Stimulated activated naive CD8-positive, alpha-beta T cell treated with anti-CD3 and anti-CD28 coated beads, Interleukin-15, Interleukin-2, amounts not matched to agents 100 ng/mL and 50 ng/mL, for 24 hours (primary cell): Measurements from ENCODE around the gene GMIP.
A peak's percentile ranks its signal among the peaks of the same experiment; 100 is the strongest.

Experiments used
- H3K27ac Mint-ChIP-seq: one replicate; pipeline ENCODE4 v1.8.0; 2021; ENCODE audit warnings: mild to moderate bottlenecking, mixed read lengths
- H3K27me3 Mint-ChIP-seq: one replicate; pipeline ENCODE4 v1.8.0; 2021; ENCODE audit warnings: mixed read lengths
- H3K36me3 Mint-ChIP-seq: one replicate; pipeline ENCODE4 v1.8.0; 2021; ENCODE audit warnings: low read depth, mixed read lengths
- H3K4me1 Mint-ChIP-seq: one replicate; pipeline ENCODE4 v1.8.0; 2021; ENCODE audit warnings: low read depth, mixed read lengths
- H3K4me3 Mint-ChIP-seq: one replicate; pipeline ENCODE4 v1.8.0; 2021; ENCODE audit warnings: mild to moderate bottlenecking, mixed read lengths
- H3K9me3 Mint-ChIP-seq: one replicate; pipeline ENCODE4 v1.8.0; 2021; ENCODE audit warnings: mixed read lengths

GMIP gene

DNA sequence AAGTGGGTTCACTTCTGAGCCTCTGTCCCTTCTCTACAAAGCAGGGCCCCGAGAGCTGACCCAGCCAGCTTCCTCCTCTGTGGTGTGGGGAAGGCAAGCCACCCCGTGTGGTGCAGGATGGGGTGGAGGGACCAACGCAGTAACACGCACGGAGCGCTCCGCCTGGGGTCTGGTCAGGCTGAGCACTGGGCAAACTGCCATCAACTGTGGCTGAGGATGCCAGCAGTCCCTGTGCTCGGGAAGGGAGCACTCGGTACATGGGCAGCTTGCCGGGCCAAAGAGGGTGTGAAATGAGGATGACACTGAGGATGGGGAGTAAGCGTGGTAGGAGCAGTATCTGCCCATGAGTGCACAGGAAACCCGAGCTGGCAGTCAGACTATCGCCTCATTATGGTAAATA, 7.6 kb upstream of the GMIP start:
- Mint-ChIP-seq H3K27me3 (no peaks in the 10 kb centered on the region), H3K36me3 (peaks cover 42% of the 10 kb centered on the region), H3K4me1 (no peaks in the 10 kb centered on the region), H3K27ac (no peak overlapping the region), H3K4me3 (no peak overlapping the region), H3K9me3 (no peaks in the 10 kb centered on the region)

DNA sequence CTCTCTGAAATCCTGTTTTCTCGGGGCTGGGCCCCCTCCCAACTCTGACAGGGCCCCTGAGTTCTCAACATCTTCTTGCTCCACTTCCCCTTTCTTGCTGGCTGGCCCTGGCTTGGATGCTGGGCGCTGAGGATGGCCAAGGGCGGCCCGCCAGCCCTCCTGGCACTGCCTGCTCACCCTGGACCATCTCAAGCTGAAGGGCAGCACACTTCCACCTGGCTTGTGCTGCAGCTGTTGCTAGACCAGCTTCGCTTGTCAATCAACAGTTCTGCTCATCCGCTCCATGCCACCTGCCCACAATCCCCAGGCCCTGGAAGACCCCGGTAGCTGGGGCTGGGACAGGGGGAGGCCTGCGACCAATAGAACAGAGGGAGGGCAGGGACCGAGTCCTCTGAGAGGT, 6.9 kb upstream of the GMIP start:
- peaks cover 39% of the 10 kb centered on the region for H3K36me3 Mint-ChIP-seq
- no peaks in the 10 kb centered on the region for H3K4me1 Mint-ChIP-seq
- H3K27me3 Mint-ChIP-seq, result no peaks in the 10 kb centered on the region
- no peak overlapping the region for H3K4me3 Mint-ChIP-seq
- H3K27ac Mint-ChIP-seq, result no peak overlapping the region
- H3K9me3 Mint-ChIP-seq, result no peaks in the 10 kb centered on the region

DNA sequence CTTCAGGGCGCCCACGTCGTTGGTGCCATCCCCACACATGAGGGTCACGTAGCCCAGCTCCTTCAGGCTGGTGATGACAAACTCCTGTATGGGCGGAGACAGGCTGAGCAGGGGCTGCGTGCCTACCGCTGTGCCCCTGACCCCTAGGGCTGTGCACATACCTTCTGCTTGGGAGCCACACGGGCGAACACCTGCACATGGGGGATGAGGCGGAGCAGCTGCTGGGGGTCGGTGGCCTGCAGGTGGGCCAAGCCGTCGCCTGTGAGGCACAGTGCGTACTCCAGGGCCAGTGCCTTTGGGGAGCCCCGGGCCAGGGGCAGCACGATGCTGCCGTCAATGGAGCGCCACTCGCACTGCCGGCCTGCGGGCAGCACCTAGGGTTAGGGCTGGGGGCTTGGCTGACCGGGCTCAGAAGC, 6.1 kb upstream of the GMIP start:
- no peak overlapping the region for H3K4me3 Mint-ChIP-seq
- no peaks in the 10 kb centered on the region for H3K27me3 Mint-ChIP-seq
- no peaks in the 10 kb centered on the region for H3K9me3 Mint-ChIP-seq
- no peak overlapping the region for H3K27ac Mint-ChIP-seq
- no peaks in the 10 kb centered on the region for H3K4me1 Mint-ChIP-seq
- peaks cover 36% of the 10 kb centered on the region for H3K36me3 Mint-ChIP-seq

DNA sequence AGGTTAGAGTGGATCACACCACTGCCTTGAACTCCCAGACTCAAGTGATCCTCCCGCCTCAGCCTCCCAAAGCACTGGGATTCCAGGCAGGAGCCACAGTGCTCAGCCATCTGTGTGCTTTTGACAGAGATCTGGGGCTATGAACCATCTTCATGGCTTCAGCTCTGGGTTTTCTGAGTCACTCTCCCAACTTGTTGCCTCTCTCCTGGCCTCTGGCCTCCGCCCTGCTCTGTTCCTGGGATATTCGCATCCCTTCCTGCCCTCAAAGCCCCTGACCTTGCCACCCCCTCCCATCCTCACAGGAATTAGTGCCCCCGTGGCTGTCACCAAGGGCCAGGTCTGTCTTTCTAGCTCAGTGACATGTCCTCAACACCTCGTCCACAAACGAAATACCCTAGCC, 5.7 kb upstream of the GMIP start:
- H3K9me3 Mint-ChIP-seq, result no peaks in the 10 kb centered on the region
- H3K27me3 Mint-ChIP-seq, result no peaks in the 10 kb centered on the region
- H3K27ac Mint-ChIP-seq, result no peak overlapping the region
- no peaks in the 10 kb centered on the region for H3K4me1 Mint-ChIP-seq
- H3K36me3 Mint-ChIP-seq, result peaks cover 37% of the 10 kb centered on the region
- H3K4me3 Mint-ChIP-seq, result no peak overlapping the region

DNA sequence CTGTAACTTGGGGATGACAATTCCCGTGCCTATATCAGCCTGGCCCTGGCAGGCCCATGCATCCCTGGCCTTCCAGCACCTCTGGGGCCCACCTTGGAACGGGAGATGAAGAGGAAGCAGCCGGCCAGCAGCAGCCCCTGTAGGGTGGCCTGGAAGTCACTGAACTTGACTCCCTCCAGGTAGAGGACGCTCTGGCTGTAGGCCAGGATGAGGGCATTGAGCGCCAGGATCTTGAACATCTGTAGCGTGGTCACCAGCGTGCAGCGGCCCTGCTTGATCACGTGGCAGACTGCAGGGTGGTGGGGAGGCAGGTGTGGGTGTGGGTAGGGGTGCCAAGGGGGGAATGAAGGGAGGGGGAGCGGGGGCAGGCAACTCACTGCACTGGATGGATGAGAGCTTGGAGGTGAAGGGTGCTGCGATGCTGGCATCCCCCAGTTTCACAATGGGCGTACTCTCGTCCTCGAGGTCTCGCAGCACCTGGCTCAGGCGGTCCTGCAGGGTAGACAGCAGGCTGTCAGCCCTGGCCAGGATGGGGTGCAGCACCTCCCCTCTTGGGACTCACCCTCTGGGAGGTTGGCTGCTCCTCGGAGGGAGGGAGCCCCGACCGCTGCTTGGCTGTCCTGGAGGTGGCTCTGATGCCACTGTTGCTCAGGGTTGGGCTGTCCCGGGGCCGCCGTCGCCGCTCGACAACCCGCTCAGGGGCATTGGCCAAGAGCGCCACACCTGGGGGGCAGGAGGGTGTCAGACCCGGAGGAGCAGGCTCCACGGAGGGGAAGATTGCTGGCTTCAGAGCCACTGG, 3.8 kb upstream of the GMIP start:
- Mint-ChIP-seq H3K4me1 (peaks cover 7% of the 10 kb centered on the region), H3K27ac (no peak overlapping the region), H3K36me3 (peaks cover 29% of the 10 kb centered on the region), H3K27me3 (no peaks in the 10 kb centered on the region), H3K4me3 (no peak overlapping the region), H3K9me3 (no peaks in the 10 kb centered on the region)

DNA sequence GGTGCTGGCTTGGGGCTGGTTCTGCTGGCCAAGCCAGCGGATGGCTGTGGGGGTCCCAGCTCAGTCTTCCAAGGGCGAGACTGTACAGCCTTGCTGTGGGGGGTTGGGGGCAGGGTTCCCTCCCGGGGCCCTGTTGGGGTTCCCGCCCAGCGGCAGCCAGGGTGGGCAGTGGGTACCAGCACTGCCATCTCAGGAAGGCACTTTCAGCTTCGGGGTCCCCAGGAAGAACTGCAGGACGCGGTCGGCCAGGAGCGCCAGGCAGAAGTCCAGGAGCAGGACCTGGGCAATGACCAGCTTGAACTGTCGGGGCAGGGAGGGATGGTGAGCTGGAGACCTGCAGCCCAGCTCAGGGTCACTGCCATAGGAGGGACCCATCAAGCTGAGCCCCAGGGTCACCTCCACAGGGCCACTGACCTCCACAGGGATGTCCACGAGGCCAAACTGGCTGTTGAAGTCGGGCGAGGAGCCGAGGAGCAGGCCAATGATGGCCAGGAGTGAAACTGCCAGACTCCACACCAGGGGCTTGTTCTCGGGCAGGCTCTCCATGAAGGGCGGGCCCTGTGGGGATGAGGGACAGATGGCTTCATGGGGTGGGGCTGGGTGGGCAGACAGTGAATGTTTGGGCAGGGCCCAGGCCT, 1.9 kb upstream of the GMIP start:
- H3K27me3 Mint-ChIP-seq, result no peaks in the 10 kb centered on the region
- no peaks in the 10 kb centered on the region for H3K9me3 Mint-ChIP-seq
- H3K4me3 Mint-ChIP-seq, result no peak overlapping the region
- H3K27ac Mint-ChIP-seq, result no peak overlapping the region
- H3K4me1 Mint-ChIP-seq, result peaks cover 11% of the 10 kb centered on the region
- H3K36me3 Mint-ChIP-seq, result peaks cover 26% of the 10 kb centered on the region

DNA sequence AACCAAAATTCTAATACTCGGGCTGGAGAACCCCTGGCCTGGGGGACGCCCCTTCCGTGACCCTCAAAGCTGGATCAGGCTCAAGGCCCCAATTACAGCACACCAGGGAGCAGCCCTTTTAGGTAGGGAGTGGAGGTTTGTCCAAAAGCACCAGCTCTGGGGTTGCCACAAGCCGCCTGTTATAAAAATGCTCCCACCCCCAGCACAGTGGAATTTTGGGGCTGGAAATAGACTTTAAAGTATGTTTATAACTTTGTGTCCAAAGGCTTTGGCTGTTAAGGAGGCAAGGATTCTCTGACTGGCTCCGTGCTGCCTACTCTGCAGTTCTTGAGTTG, 564 bp upstream of the GMIP start:
- peak overlapping the region; percentile 98 for H3K4me3 Mint-ChIP-seq
- H3K4me1 Mint-ChIP-seq, result peaks cover 11% of the 10 kb centered on the region
- no peaks in the 10 kb centered on the region for H3K27me3 Mint-ChIP-seq
- peaks cover 26% of the 10 kb centered on the region for H3K36me3 Mint-ChIP-seq
- no peaks in the 10 kb centered on the region for H3K9me3 Mint-ChIP-seq
- peak overlapping the region; percentile 94 for H3K27ac Mint-ChIP-seq

DNA sequence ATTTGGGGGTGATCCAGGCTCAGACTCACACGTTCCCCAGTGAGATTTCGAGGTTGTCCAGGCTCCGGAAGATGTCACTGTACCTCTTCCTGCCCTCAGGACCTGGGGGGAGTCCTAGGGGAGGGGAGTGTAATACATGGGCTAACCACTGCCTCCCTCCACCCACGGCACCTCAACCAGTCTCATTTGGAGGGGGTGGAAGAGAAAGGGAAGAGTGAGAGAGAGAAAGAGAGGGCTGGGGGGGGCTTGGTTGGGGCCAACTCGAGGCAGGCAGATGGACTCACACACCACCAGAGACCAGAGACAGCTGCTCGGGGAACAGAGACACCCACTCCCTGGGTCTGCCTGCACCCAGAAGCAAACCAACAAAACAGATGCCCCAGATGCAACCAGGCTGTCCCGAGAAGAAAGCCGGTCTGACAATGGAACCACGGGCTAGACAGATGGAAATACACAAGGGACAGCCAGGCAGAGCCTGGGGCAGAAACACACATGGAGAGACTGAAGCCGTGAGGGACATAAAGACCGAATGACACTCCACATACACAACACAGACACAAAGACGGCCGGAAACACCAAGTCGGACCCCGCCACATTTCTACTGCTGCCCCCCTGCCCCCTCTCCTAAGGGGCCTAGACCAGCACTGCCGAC, 825 bp downstream of the GMIP start:
- peak overlapping the region; percentile 98 for H3K4me3 Mint-ChIP-seq
- peak overlapping the region; percentile 94 for H3K27ac Mint-ChIP-seq
- H3K27me3 Mint-ChIP-seq, result no peaks in the 10 kb centered on the region
- H3K9me3 Mint-ChIP-seq, result no peaks in the 10 kb centered on the region
- peaks cover 24% of the 10 kb centered on the region for H3K36me3 Mint-ChIP-seq
- H3K4me1 Mint-ChIP-seq, result peaks cover 11% of the 10 kb centered on the region

DNA sequence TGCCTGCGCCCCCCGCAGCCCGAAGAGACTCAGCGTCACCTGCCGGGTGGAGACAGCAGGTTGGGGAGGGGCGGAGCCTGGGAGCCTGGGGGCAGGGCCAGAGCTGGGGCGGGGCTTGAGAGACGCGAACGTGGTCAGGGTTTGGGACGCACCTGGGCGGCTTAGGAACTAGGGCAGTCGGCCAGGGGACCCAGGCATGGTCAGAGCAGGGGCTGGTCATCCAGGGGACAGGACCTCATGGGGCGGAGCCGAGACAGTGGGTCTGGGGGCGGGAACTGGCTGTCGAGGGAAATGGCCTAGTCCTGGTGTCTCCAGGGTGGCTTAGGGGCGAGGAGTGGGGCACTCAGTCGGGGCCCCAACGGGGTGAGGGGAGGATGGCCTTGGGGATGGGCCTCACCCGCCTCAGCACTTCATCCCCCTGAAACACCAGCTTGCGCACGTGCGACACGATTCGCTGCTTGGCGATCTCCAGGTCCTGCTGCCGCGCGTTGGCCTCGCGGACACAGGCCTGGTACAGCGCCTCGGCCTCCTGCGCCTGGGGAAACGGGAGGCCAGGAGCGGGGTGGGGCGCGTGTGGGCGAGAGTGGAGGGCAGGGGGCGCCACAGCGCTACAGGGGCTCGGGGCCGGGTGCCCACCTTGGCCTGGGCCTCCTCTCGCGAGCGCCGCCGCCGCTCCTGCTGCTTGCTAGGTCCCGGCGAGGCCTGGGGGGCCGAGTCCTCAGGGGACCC, 5.8 kb downstream of the GMIP start:
- no peaks in the 10 kb centered on the region for H3K9me3 Mint-ChIP-seq
- H3K27me3 Mint-ChIP-seq, result no peaks in the 10 kb centered on the region
- peaks cover 8% of the 10 kb centered on the region for H3K4me1 Mint-ChIP-seq
- peaks cover 42% of the 10 kb centered on the region for H3K36me3 Mint-ChIP-seq
- H3K4me3 Mint-ChIP-seq, result no peak overlapping the region
- no peak overlapping the region for H3K27ac Mint-ChIP-seq

DNA sequence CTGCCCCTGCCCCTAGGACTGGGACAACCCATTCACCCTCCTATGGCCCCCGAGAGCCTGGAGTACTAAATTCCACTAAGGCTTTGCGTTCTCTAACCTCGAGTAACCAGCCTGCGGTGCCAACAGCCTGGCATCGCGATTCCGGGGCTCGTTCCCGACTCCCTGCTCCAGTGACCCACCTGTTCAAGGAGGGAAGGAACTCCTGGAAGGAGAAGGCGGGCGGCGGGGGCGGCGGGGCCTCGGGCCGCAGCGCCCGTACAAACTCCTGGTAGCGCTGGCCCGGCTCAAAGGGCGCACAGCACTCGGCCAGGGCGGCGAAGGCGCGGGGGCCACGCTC, 6.3 kb downstream of the GMIP start:
- Mint-ChIP-seq H3K4me3 (no peak overlapping the region), H3K4me1 (peaks cover 4% of the 10 kb centered on the region), H3K9me3 (no peaks in the 10 kb centered on the region), H3K36me3 (peaks cover 44% of the 10 kb centered on the region), H3K27me3 (no peaks in the 10 kb centered on the region), H3K27ac (no peak overlapping the region)

DNA sequence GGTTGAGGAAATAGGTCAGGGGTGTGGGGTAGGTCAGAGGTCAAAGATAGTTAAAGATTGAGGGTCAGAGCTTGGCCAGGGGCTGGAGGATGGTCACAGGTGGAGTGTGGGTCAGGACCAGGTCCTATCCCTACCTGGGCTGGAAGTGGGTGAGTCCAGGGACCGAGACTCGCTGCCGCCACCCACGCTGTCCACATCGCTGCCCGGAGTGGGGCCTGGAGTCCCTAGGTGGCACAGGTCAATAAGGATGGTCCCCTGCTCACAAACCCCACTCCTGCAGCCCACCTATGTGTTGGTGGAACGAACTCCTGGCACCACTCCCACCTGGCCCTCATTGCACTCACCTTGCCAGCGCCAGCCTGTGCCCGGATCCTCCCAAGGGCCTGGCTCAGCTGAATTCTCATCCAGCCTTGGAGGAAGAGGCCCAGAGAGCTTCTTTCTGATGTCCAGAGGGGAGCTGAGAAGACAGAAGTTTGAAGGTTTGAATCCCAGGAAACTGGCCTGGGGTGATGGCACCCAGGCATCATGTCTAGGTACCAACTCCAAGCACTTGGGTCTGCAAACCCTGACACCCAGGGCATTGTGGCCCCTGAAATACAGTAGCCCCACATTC, 6.8 kb downstream of the GMIP start:
- Mint-ChIP-seq H3K27me3 (no peaks in the 10 kb centered on the region), H3K4me1 (no peaks in the 10 kb centered on the region), H3K36me3 (peaks cover 40% of the 10 kb centered on the region), H3K9me3 (no peaks in the 10 kb centered on the region), H3K4me3 (no peak overlapping the region), H3K27ac (no peak overlapping the region)

DNA sequence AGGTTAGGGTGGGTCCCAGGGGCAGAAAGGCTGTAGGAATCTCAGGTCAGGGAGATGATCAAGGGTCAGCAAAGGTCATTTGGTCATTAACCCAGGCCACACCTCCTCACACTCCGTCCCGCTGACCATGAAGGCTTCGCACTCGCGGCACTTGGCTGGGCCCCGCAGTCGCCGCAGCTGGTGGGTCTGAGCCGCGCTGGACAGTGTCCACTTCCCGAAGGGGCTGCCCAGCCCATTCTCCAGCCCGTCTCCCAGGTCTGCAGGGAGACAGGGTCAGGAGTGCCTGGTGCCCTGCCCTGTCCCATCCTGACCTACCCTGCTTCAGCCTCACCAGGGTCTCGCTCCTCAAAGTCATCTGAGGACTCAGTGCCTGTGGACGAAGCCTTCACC, 8.1 kb downstream of the GMIP start:
- H3K36me3 Mint-ChIP-seq, result peaks cover 40% of the 10 kb centered on the region
- no peak overlapping the region for H3K4me3 Mint-ChIP-seq
- no peak overlapping the region for H3K27ac Mint-ChIP-seq
- no peaks in the 10 kb centered on the region for H3K4me1 Mint-ChIP-seq
- H3K9me3 Mint-ChIP-seq, result no peaks in the 10 kb centered on the region
- no peaks in the 10 kb centered on the region for H3K27me3 Mint-ChIP-seq

DNA sequence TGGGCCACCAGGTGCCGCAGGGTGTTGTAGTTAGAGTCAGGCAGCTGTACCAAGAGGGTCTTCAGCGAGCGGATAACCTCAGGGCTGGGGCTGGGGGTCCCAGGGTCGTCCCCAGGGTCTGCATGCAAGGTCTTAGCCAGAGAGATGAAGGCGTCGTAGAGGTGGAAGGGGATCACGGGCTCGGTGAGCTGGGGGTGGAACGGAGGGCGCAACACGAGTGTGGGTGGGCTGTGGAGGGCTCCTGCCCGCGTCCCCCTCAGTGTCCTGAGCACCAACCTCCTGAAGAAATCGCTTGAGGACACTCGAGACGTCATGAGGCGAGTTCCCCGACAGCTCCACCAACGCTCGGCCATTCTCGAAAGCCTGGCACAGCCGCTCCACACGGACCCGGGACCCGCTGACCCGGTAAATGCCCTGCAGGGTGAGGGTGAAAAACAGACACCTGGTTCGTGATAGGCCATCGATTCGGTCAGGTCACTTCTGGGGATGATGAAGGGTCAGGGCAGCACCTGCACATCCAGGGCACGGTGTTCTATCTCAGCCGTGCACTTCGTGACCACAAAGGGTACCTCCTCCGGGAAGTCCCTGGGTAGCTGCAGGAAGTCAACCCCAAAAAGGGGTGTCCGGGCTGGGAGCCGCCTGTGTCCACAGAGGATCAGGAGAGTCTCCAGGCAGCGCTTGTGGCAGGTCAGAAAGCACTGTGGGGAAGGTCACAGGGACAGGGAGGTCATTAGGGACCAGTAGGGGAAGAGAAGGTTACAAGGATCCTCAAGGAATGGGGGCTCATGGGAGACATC, 8.7 kb downstream of the GMIP start:
- no peaks in the 10 kb centered on the region for H3K27me3 Mint-ChIP-seq
- no peaks in the 10 kb centered on the region for H3K4me1 Mint-ChIP-seq
- H3K36me3 Mint-ChIP-seq, result peaks cover 36% of the 10 kb centered on the region
- no peak overlapping the region for H3K4me3 Mint-ChIP-seq
- H3K9me3 Mint-ChIP-seq, result no peaks in the 10 kb centered on the region
- H3K27ac Mint-ChIP-seq, result no peak overlapping the region
